GM10266 (cell line): ENCODE results near the gene CAV2.

Experiments
- DNase-seq: peaks from one replicate; pipeline ENCODE4 v3.0.0; 2012; ENCODE audit errors: extremely low spot score
- CTCF ChIP-seq: IDR thresholded peaks from 2 replicates; pipeline ENCODE4 v1.5.1; 2012; ENCODE audit warnings: mild to moderate bottlenecking, low read depth; ENCODE audit not compliant: control insufficient read depth, insufficient read depth; ENCODE audit errors: missing control alignments

Gene CAV2

GRCh38 chr7:116553168-116553964, 53.8 kb downstream of the CAV2 start:
- no peak for DNase-seq
- no peak for TF ChIP-seq CTCF

- no peak for TF ChIP-seq CTCF
- DNase-seq: no peak
These were observed 54.9 kb downstream of the CAV2 start for GRCh38 chr7:116554436-116554835.

GRCh38 chr7:116554911-116555310, 55.4 kb downstream of the CAV2 start:
- no peak for DNase-seq
- TF ChIP-seq CTCF: no peak

GRCh38 chr7:116557066-116557585, 57.6 kb downstream of the CAV2 start:
- DNase-seq: no peak
- TF ChIP-seq CTCF: no peak

GRCh38 chr7:116557901-116558300, 58.4 kb downstream of the CAV2 start:
- DNase-seq: no peak
- TF ChIP-seq CTCF: no peak
